A673 (cell line): ENCODE measurements around the gene TNFRSF21. TPM values are rescaled to one million over a fixed set of nuclear protein-coding genes. Genes with fewer than 3 reads are reported as not detected.

ENCODE experiments used
- BruUV-seq: library from RNA; stranded (reverse); fragments of 400-500 nt; replicated peaks from 2 replicates; lab custom pipeline; 2021; lab: Mats Ljungman, UMichigan
- CTCF ChIA-PET: fragments of 300-600 bp; sonication (Branson Sonifier 250); formaldehyde crosslinking; loops from one replicate; lab custom pipeline; 2022; ENCODE audit warnings: antibody characterized with exemption; lab: Charles Lee
- POLR2A ChIA-PET: fragments of 300-600 bp; sonication (Branson Sonifier 250); formaldehyde crosslinking; loops from one replicate; lab custom pipeline; 2022; ENCODE audit warnings: antibody characterized with exemption; ENCODE audit not compliant: low non-redundant PET; lab: Charles Lee
- DNase-seq: peaks from one replicate; pipeline ENCODE4 v3.0.0-alpha.2; 2015; ENCODE audit warnings: low spot score
- H3K27ac ChIP-seq: fragments of 200-600 bp; sonication (generic); 2 replicates; pipeline ENCODE4 v1.5.1; 2016; ENCODE audit warnings: mixed run types, low read depth, mild to moderate bottlenecking, mixed read lengths, antibody characterized with exemption, low read length; ENCODE audit not compliant: poor library complexity, severe bottlenecking
- H3K27me3 ChIP-seq: fragments of 200-600 bp; sonication (generic); replicated peaks from 2 replicates; pipeline ENCODE4 v1.6.1; 2017; ENCODE audit warnings: mixed run types, low read depth, mild to moderate bottlenecking, mixed read lengths, antibody characterized with exemption, low read length; ENCODE audit not compliant: insufficient read depth, poor library complexity
- H3K36me3 ChIP-seq: fragments of 200-600 bp; sonication (generic); 2 replicates; pipeline ENCODE4 v1.6.1; 2016; ENCODE audit warnings: mixed run types, mild to moderate bottlenecking, mixed read lengths, antibody characterized with exemption, low read length; ENCODE audit not compliant: insufficient read depth, poor library complexity, severe bottlenecking
- H3K4me1 ChIP-seq: fragments of 200-600 bp; sonication (generic); 2 replicates; pipeline ENCODE4 v1.6.1; 2017; ENCODE audit warnings: mixed run types, mild to moderate bottlenecking, mixed read lengths, antibody characterized with exemption, low read length; ENCODE audit not compliant: insufficient read depth, poor library complexity, severe bottlenecking
- H3K4me3 ChIP-seq: fragments of 200-600 bp; sonication (generic); 2 replicates; pipeline ENCODE4 v1.5.1; 2016; ENCODE audit warnings: low read depth, mixed run types, mild to moderate bottlenecking, mixed read lengths, low read length; ENCODE audit not compliant: poor library complexity, severe bottlenecking
- H3K9me3 ChIP-seq: fragments of 200-600 bp; sonication (generic); 2 replicates; pipeline ENCODE4 v1.6.1; 2016; ENCODE audit warnings: mixed run types, low read depth, mild to moderate bottlenecking, mixed read lengths, antibody characterized with exemption, low read length; ENCODE audit not compliant: poor library complexity, severe bottlenecking
- EZH2 ChIP-seq: fragments of 200-600 bp; sonication (generic); IDR thresholded peaks from 2 replicates; pipeline ENCODE4 v1.6.1; 2017; ENCODE audit warnings: borderline replicate concordance, low read depth, mild to moderate bottlenecking, mixed read lengths, antibody characterized with exemption, low read length; ENCODE audit not compliant: poor library complexity, severe bottlenecking
- intact Hi-C: fragments of 100-400 bp; cut with micrococcal nuclease; formaldehyde crosslinking; loops from one replicate; pipeline ENCODE4 v1.10.0; 2022; ENCODE audit not compliant: unreplicated experiment
- total RNA-seq: library from RNA; stranded (reverse); gene quantifications from 2 replicates; pipeline ENCODE4 v1.2.3, GENCODE V29; 2021
- TF ChIP-seq, protein P1 (sequence below): fragments of 300-800, 200-600 bp; sonication (generic); conservative IDR thresholded peaks from 2 replicates; pipeline ENCODE4 v1.5.1; 2017; ENCODE audit warnings: low read depth, mild to moderate bottlenecking, antibody characterized with exemption, low read length, moderate library complexity, mixed read lengths

The TNFRSF21 gene
- total RNA-seq, 1 experiment from 2014 or later = 36.0 TPM

DNA sequence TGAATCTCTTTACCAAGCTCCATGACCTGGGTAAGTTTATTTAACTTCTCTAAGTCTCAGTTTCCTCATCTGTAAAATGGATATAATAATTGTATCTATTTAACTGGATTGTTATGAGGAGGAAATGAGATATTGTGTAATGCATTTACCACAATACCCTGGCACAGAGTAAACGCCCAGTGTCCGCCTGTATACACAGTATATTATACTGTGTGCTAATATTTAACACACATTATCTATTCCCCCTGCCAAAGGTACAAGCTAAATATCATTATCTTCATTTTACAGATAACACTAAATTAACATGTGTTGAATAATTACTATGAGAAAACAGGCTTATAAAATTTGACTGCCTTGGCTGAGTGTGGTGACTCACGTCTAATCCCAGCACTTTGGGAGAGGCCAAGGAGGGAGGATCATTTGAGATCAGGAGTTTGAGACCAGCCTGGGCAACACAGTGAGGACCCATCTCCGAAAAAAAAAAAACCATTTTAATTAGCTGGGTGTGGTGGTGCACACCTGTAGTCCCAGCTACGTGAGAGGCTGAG, 38.7 kb upstream of the TNFRSF21 start:
- no peaks in the 10 kb centered on the region for H3K9me3 ChIP-seq
- no TSS peak for BruUV-seq
- H3K27me3 ChIP-seq = peaks cover 18% of the 10 kb centered on the region
- H3K36me3 ChIP-seq = no peaks in the 10 kb centered on the region
- no peaks in the 10 kb centered on the region for H3K4me1 ChIP-seq
- no peak overlapping the region for H3K4me3 ChIP-seq
- intact Hi-C loops = no loop called here
- CTCF ChIA-PET = no interaction called here
- POLR2A ChIA-PET = no interaction called here
- no peak overlapping the region for H3K27ac ChIP-seq
- TF ChIP-seq, protein P1, sequence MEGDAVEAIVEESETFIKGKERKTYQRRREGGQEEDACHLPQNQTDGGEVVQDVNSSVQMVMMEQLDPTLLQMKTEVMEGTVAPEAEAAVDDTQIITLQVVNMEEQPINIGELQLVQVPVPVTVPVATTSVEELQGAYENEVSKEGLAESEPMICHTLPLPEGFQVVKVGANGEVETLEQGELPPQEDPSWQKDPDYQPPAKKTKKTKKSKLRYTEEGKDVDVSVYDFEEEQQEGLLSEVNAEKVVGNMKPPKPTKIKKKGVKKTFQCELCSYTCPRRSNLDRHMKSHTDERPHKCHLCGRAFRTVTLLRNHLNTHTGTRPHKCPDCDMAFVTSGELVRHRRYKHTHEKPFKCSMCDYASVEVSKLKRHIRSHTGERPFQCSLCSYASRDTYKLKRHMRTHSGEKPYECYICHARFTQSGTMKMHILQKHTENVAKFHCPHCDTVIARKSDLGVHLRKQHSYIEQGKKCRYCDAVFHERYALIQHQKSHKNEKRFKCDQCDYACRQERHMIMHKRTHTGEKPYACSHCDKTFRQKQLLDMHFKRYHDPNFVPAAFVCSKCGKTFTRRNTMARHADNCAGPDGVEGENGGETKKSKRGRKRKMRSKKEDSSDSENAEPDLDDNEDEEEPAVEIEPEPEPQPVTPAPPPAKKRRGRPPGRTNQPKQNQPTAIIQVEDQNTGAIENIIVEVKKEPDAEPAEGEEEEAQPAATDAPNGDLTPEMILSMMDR = no peak
- no peak for TF ChIP-seq EZH2
- DNase-seq = no peak

- BruUV-seq = no TSS peak
- CTCF ChIA-PET = no interaction called here
- no peak overlapping the region for H3K4me3 ChIP-seq
- TF ChIP-seq, protein P1 = no peak
- no peak for TF ChIP-seq EZH2
- no peak for DNase-seq
- H3K36me3 ChIP-seq = no peaks in the 10 kb centered on the region
- no peaks in the 10 kb centered on the region for H3K9me3 ChIP-seq
- peaks cover 21% of the 10 kb centered on the region for H3K27me3 ChIP-seq
- H3K27ac ChIP-seq = no peak overlapping the region
- H3K4me1 ChIP-seq = no peaks in the 10 kb centered on the region
- intact Hi-C loops = no loop called here
- POLR2A ChIA-PET = no interaction called here
Measured at GRCh38 chr6:47345761-47346160, 36.1 kb upstream of the TNFRSF21 start.

- Histone ChIP-seq H3K27ac (no peak overlapping the region), H3K4me1 (no peaks in the 10 kb centered on the region), H3K4me3 (no peak overlapping the region), H3K9me3 (no peaks in the 10 kb centered on the region), H3K36me3 (no peaks in the 10 kb centered on the region), H3K27me3 (peaks cover 21% of the 10 kb centered on the region)
- POLR2A ChIA-PET = no interaction called here
- intact Hi-C loops = no loop called here
- DNase-seq = no peak
- CTCF ChIA-PET = no interaction called here
- TF ChIP-seq EZH2 = no peak
- TF ChIP-seq, protein P1 = no peak
- no TSS peak for BruUV-seq
Measured at GRCh38 chr6:47344022-47344421, 34.3 kb upstream of the TNFRSF21 start.
